ENCODE measurements around the gene SCRT2.
"Not testable (repeated sequence)": the region's sequence is repeated elsewhere in the genome, so short reads cannot be mapped to it uniquely, and the experiment has no call there.

SCRT2 gene

GRCh38 chr20:709423-709822, 33.8 kb upstream of the SCRT2 start:
- DNase-seq = peak; percentile 82 to 88
- TF ChIP-seq POLR2A (IDR thresholded peaks at IDR 0.05; ENCODE audit: low read length) (no peak), GATA1 (IDR thresholded peaks at IDR 0.05; ENCODE audit: low read depth, low read length) (no peak)

- TF ChIP-seq GATA1 (IDR thresholded peaks at IDR 0.05; ENCODE audit: low read depth, low read length) (no peak), POLR2A (IDR thresholded peaks at IDR 0.05; ENCODE audit: low read length) (no peak)
- DNase-seq = no peak
Observed at GRCh38 chr20:708956-709355, 33.4 kb upstream of the SCRT2 start.

GRCh38 chr20:707451-708110, 32.0 kb upstream of the SCRT2 start:
- no peak for DNase-seq
- TF ChIP-seq POLR2A (IDR thresholded peaks at IDR 0.05; ENCODE audit: low read length) (no peak), GATA1 (IDR thresholded peaks at IDR 0.05; ENCODE audit: low read depth, low read length) (no peak)

GRCh38 chr20:706366-706885, 30.8 kb upstream of the SCRT2 start:
- no peak for DNase-seq
- TF ChIP-seq GATA1 (IDR thresholded peaks at IDR 0.05; ENCODE audit: low read depth, low read length) (no peak), POLR2A (IDR thresholded peaks at IDR 0.05; ENCODE audit: low read length) (no peak)

GRCh38 chr20:704726-705125, 29.1 kb upstream of the SCRT2 start:
- TF ChIP-seq POLR2A (IDR thresholded peaks at IDR 0.05; ENCODE audit: low read length) = no peak
- no peak for TF ChIP-seq GATA1 (IDR thresholded peaks at IDR 0.05; ENCODE audit: low read depth, low read length)
- DNase-seq = peak in 1 of 2 experiments; percentile 18

- no peak for TF ChIP-seq POLR2A (IDR thresholded peaks at IDR 0.05; ENCODE audit: low read length)
- no peak for TF ChIP-seq GATA1 (IDR thresholded peaks at IDR 0.05; ENCODE audit: low read depth, low read length)
- DNase-seq = no peak
Observed at GRCh38 chr20:703426-703825, 27.8 kb upstream of the SCRT2 start.

GRCh38 chr20:703006-703405, 27.4 kb upstream of the SCRT2 start:
- TF ChIP-seq GATA1 (IDR thresholded peaks at IDR 0.05; ENCODE audit: low read depth, low read length) (no peak), POLR2A (IDR thresholded peaks at IDR 0.05; ENCODE audit: low read length) (no peak)
- DNase-seq = peak in 1 of 2 experiments; percentile 11

- no peak for DNase-seq
Observed at GRCh38 chr20:701401-702129, 26.0 kb upstream of the SCRT2 start.

GRCh38 chr20:699811-700338, 24.3 kb upstream of the SCRT2 start:
- DNase-seq = peak; percentile 24 to 36
- TF ChIP-seq POLR2A (IDR thresholded peaks at IDR 0.05; ENCODE audit: low read length) (no peak), GATA1 (IDR thresholded peaks at IDR 0.05; ENCODE audit: low read depth, low read length) (no peak)

More at GRCh38 chr20:701401-702129, 26.0 kb upstream of the SCRT2 start:
- no peak for TF ChIP-seq GATA1 (IDR thresholded peaks at IDR 0.05; ENCODE audit: low read depth, low read length)
- no peak for TF ChIP-seq POLR2A (IDR thresholded peaks at IDR 0.05; ENCODE audit: low read length)

GRCh38 chr20:699342-699741, 23.7 kb upstream of the SCRT2 start:
- DNase-seq = no peak
- no peak for TF ChIP-seq GATA1 (IDR thresholded peaks at IDR 0.05; ENCODE audit: low read depth, low read length)
- TF ChIP-seq POLR2A (IDR thresholded peaks at IDR 0.05; ENCODE audit: low read length) = no peak

GRCh38 chr20:698276-698675, 22.7 kb upstream of the SCRT2 start:
- TF ChIP-seq GATA1 (IDR thresholded peaks at IDR 0.05; ENCODE audit: low read depth, low read length) = no peak
- no peak for TF ChIP-seq POLR2A (IDR thresholded peaks at IDR 0.05; ENCODE audit: low read length)
- DNase-seq = no peak

GRCh38 chr20:697826-698225, 22.2 kb upstream of the SCRT2 start:
- no peak for DNase-seq
- TF ChIP-seq POLR2A (IDR thresholded peaks at IDR 0.05; ENCODE audit: low read length) (no peak), GATA1 (IDR thresholded peaks at IDR 0.05; ENCODE audit: low read depth, low read length) (no peak)

- DNase-seq = no peak
- no peak for TF ChIP-seq GATA1 (IDR thresholded peaks at IDR 0.05; ENCODE audit: low read depth, low read length)
- TF ChIP-seq POLR2A (IDR thresholded peaks at IDR 0.05; ENCODE audit: low read length) = no peak
Observed at GRCh38 chr20:695165-695866, 19.7 kb upstream of the SCRT2 start.

GRCh38 chr20:694496-694895, 18.9 kb upstream of the SCRT2 start:
- TF ChIP-seq GATA1 (IDR thresholded peaks at IDR 0.05; ENCODE audit: low read depth, low read length) (no peak), POLR2A (IDR thresholded peaks at IDR 0.05; ENCODE audit: low read length) (no peak)
- DNase-seq = no peak

GRCh38 chr20:693786-694185, 18.2 kb upstream of the SCRT2 start:
- DNase-seq = not testable (repeated sequence)

Measured in erythroblast (primary cell).